ENCODE results near the gene RAET1L.
"Not testable (repeated sequence)": the region's sequence is repeated elsewhere in the genome, so short reads cannot be mapped to it uniquely, and the experiment has no call there.

Gene RAET1L

GRCh38 chr6:150025201-150025917, at the start of gene RAET1L:
Gene RAET1L, minus strand, starts transcription at chr6:150025532. Its CDS starts 61 bp downstream, at chr6:150025471.
- peak; percentile 49 for DNase-seq (ENCODE audit: insufficient read length, low spot score)
- FAIRE-seq = no peak

DNA sequence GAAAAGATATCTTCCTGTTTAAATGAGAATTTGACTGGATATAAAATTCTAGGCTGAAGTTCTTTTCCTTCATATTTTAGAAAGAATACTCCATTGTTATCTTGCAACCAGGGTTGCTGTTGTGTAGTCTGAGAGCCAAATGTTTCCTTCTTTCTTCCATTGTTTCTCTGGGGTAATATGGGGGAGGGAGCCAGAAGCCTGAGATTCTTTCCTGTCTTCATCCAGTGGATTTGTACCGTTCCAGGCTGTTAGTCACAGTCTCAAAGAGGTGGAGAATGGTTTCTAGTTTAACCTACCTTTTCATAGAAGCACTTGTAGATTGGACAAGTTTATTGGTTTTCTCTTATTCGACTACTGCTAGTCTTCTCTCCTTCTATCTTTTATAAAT, 49.7 kb upstream of the RAET1L start:
- DNase-seq (ENCODE audit: insufficient read length, low spot score) (no peak), FAIRE-seq (no peak)

DNA sequence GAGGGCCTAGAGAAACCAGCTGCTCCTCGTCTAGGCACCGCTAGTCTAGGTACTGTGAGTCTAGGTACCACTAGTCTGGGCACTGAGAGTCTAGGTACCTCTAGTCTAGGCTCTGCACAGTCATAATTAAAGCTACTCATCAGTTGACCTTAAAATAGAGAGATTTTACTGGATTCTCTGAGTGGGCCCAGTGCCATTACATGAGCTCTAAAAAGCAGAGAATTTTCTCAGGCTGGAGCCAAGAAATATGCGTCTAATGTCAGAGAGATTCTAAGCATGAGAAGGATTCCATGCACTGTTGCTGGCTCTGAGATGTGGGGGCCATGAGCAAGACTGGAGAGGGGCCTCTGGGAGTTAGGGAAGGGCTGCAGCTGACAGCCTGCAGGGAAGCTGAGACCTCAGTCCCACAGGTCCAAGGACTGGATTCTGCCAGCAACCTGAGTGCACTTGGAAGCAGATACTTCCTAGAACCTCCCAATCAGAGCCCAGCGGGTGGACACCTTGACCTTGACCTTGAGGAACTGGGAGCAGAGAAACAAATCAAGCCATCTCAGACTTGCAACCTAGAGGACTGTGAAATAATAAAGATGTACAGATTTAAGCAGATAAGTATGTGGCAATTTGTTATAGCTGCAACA, 49.2 kb upstream of the RAET1L start:
- not testable (repeated sequence) for DNase-seq (ENCODE audit: insufficient read length, low spot score); FAIRE-seq

GRCh38 chr6:150072201-150072600, 46.9 kb upstream of the RAET1L start:
- FAIRE-seq = no peak
- peak; percentile 68 for DNase-seq (ENCODE audit: insufficient read length, low spot score)

DNA sequence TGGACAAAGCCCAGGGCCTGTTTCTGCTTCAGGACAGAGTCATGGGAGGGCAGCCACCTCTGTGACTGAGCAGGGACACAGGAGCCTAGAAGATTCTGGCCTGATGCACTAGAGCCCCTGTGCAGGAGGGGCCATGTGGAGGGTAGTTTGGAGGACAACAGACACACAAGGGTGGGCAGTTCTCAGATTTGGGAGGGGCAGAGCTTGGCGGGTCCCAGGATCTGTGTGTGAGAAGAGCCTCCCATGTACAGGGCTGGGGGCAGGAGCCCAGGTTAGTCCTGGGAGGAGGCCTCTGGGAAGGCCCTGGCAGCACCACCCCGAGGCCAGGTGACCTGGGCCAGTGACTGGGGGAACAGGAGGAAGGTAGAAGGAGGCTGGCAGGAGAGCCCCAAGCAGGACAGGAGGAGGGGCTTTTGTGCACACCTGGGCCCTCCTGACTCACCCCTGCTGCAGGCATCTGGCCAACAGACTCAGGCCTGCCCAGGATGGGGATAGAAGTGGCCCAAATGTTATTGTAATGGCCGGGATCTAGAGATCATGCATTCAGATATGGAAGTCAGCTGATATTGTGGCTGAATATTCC, 45.0 kb upstream of the RAET1L start:
- DNase-seq (ENCODE audit: insufficient read length, low spot score) = no peak

DNA sequence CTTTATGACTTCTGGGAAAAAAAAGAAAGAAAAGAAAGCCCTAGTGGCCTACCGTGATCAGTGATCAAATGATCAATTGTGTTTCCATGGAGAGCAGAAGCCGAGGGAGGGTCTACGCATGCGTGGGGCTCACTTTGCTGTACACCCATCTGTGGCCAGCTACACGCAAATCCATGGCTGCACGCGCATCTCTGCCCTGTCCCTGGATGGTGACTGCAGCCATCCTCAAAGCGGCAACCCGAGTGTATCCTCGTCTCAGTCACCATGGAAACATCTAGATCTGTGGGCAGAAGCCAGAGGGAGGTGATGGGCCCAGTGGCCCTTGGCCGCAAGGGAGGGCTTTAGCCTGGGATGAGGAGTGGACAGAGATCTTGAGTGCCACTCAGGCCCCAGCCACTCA, 44.4 kb upstream of the RAET1L start:
- FAIRE-seq = no peak
- no peak for DNase-seq (ENCODE audit: insufficient read length, low spot score)

More for the DNA sequence above, 45.0 kb upstream of the RAET1L start:
- FAIRE-seq = no peak

DNA sequence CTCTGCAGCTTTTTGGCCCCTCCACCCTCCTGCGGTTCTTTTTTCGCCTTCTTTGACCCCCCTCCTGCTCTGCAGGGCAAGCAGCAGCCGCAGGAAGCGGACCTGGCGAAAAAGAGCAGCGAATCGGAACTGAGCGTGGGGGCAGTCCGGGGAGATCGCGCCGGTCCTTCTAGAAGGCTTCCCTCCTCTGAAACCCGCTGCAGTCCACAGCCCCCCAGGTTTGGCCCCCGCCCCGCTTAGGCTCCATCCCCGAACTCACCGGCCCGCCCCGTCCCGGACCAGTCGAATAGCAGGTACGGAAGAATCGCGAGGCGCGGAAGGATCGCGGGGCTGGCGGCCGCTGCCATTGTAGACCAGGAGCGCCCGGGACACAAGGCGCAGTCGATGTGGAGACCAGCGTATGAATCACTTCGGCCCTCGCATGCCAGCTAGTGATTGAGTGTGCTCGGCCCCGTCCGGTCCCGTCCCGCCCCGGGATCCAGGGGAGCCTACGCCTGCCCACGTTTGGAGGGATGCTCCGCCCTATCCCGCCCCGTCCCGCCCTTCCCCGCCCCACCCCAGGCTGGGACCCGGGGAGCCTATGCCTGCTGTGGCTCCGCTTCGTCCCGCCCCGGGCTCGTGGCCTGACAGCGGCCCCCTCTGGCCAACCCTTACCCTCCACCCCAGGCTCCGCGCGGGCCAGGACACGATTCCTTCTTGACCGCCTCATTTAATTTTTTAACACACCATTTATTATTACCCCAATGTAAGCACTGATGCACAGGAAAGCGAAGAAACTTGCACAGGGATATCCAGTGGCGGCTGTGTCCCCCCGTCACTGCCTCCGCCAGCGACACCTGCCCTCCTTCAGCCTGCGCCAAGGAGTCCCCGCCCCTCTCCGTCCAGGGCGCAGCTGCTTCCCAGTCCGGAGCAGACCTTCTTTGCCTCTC, 43.7 kb upstream of the RAET1L start, which contains the start of gene ULBP3:
TSS of gene ULBP3 (minus strand) at position 402 of the 929 bp plus-strand sequence. CDS start at position 347, 55 bp downstream.
- DNase-seq (ENCODE audit: insufficient read length, low spot score) = peak; percentile 92

GRCh38 chr6:150068151-150068550, 42.8 kb upstream of the RAET1L start:
- DNase-seq (ENCODE audit: insufficient read length, low spot score) (no peak), FAIRE-seq (no peak)

More for the DNA sequence above, 43.7 kb upstream of the RAET1L start, which contains the start of gene ULBP3:
- FAIRE-seq = peak; percentile 44

GRCh38 chr6:150065083-150065482, 39.8 kb upstream of the RAET1L start:
- no peak for DNase-seq (ENCODE audit: insufficient read length, low spot score)
- FAIRE-seq = no peak

DNA sequence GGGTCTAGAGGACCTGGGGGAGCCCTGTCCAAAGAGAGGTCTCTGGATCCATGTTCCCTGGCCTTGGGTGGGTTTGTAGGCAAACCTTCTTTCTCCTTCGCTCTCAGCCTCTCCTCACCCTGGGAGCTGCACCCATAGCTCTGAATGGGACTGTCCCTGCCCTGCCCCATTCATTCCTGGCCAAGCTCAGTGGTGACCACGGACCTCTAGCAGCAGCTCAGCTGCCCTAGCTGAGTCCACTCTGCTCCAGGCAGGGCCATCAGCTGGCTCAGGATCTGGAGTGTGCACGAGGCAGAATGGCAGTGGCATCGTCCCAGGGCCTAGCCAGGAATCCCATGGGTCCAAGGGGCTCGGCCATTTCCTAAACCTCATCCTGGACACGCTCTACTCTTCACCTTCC, 38.3 kb upstream of the RAET1L start:
- DNase-seq (ENCODE audit: insufficient read length, low spot score) = no peak
- no peak for FAIRE-seq

DNA sequence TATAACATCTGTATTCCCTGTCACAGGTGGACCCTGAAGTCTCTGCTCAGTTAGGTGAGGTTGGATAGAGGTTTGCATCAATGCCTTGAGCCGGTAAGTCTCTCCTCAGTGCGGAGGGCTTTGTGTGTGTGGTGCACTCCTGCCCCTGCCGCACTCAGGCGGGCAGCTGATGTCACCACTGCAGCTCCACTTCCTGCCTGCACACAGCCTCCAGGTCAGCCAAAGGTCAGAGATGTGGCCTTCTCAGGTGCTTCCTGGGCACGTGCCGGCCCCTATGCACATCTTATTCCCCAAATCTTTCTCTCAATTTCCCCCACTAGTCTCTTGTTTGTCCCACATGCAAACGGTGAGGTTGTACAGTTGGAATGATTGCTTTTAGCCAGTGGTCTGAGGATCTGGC, 34.6 kb upstream of the RAET1L start:
- FAIRE-seq; DNase-seq (ENCODE audit: insufficient read length, low spot score): not testable (repeated sequence)

DNA sequence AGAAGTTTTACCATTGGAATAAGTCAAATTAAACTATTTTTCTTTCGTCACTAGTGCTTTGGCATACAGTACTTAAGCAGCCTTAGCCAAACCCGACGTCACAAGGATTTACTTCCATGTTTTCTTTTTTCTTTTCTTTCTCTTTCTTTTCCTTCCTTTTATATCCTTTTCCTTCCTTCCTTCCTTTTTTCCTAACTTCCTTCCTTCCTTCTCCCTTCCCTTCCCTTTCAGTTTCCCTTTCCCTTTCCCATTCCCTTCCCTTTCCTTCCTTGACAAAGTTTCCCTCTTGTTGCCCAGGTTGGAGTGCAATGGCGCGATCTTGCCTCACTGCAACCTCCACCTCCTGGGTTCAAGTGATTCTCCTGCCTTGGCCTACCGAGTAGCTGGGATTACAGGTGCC, 33.7 kb upstream of the RAET1L start:
- no peak for FAIRE-seq

DNA sequence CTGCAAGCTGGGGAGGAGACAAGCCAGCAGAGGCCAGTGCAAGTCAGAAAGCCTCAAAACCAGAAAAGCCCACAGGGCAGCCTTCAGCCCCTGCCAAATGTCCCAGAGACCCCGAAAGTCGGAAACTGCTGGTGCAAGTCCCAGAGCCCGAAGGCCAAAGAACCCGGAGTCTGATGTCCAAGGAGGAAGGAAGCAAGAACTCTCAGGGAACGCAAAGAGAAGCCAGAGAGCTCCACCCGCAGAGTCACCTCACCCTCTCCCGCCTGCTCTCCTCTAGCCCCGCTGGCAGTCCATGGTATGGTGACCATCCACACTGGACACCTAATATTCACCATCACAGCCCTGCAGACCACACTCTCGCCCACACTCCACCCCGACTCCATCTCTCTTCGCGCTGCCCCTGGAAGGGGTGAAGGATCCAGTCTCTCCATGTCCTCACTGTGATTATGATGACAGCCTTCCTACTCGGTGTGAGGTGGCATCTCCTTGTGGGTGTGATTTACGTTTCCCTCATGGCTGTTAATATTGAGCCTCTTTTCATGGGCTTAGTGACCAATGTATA, 33.0 kb upstream of the RAET1L start:
- DNase-seq (ENCODE audit: insufficient read length, low spot score) (no peak), FAIRE-seq (no peak)

More for the DNA sequence above, 33.7 kb upstream of the RAET1L start:
- no peak for DNase-seq (ENCODE audit: insufficient read length, low spot score)

DNA sequence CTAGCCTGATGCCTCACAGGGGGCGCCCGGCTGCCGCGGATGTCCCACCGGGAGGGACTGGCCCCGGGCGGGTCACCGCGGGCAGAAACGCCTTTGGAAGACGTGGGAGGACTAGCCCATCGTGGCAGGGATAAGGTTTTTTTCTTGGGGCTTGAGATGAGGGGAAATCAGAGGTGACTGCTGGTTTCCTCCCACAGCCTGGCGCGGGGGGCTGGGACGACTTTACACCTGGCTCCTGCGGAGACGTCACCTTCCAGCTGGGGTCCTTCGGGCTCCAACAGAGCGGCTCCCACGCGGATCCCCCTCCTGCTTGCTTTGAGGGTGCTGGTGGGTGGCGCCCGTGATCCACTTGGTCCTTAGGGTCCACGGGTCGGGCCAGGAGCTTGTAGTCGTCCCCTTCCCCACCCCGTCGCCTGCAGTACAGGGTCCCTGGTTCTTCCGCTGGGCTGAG, 32.2 kb upstream of the RAET1L start:
- DNase-seq (ENCODE audit: insufficient read length, low spot score) (no peak), FAIRE-seq (no peak)

- DNase-seq (ENCODE audit: insufficient read length, low spot score) = no peak
- FAIRE-seq = no peak
These were observed 31.6 kb upstream of the RAET1L start for GRCh38 chr6:150056916-150057315.

DNA sequence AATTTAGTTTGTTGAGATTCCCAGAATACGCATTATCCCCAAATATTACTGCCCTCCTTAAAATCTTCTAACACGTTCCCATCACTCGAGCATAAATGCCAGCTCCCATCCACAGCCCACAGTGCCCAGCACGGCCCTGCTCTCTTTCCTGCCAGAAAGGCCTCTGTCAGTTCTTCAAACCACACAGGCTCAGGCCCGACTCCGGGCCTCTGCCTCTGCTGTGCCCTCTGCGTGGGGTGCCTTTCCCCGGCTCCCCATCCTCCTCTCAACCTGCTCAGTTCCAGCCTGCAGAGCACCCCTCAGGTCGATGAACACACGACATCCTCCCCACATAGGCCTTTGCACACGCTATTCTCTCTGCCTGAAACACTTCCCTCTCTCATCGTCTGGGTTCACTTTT, 30.8 kb upstream of the RAET1L start:
- no peak for FAIRE-seq

DNA sequence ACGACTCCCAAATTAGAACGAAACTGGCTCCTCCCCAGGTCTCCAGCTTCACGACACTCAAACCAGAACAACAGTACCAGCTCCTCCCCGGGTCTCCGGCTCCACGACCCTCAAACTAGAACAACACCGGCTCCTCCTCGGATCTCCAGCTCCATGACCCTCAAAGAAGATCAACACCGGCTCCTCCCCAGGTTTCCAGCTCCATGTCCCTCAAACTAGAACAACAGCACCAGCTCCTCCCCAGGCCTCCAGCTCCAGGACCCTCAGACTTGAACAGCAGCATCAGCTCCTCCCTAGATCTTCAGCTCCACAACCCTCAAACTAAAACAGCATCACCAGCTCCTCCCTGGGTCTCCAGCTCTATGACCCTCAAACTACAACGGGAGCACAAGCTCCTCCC, 29.8 kb upstream of the RAET1L start:
- FAIRE-seq = no peak
- no peak for DNase-seq (ENCODE audit: insufficient read length, low spot score)

More for the DNA sequence above, 30.8 kb upstream of the RAET1L start:
- DNase-seq (ENCODE audit: insufficient read length, low spot score) = no peak

GRCh38 chr6:150053450-150053849, 28.1 kb upstream of the RAET1L start:
- FAIRE-seq = no peak
- no peak for DNase-seq (ENCODE audit: insufficient read length, low spot score)

- FAIRE-seq (no peak), DNase-seq (ENCODE audit: insufficient read length, low spot score) (no peak)
These were observed 25.5 kb upstream of the RAET1L start for GRCh38 chr6:150050846-150051245.

GRCh38 chr6:150048099-150048498, 22.8 kb upstream of the RAET1L start:
- DNase-seq (ENCODE audit: insufficient read length, low spot score) (no peak), FAIRE-seq (no peak)
